Measurements from ENCODE around the gene CHCHD10. TPM values are rescaled to one million over a fixed set of nuclear protein-coding genes. Genes with fewer than 3 reads are reported as not detected.
A peak's percentile ranks its signal among the peaks of the same experiment; 100 is the strongest.

Gene CHCHD10
- polyA plus RNA-seq (2012; rRNA removed), result 27.7 and 70.1 TPM in 2 replicates
- 50.5 and 57.1 TPM in 2 replicates for polyA plus RNA-seq (2012; cell fraction: cytosol; rRNA removed)
- 31.9 and 32.3 TPM in 2 replicates for polyA plus RNA-seq (2012; cell fraction: nucleus; rRNA removed)

DNA sequence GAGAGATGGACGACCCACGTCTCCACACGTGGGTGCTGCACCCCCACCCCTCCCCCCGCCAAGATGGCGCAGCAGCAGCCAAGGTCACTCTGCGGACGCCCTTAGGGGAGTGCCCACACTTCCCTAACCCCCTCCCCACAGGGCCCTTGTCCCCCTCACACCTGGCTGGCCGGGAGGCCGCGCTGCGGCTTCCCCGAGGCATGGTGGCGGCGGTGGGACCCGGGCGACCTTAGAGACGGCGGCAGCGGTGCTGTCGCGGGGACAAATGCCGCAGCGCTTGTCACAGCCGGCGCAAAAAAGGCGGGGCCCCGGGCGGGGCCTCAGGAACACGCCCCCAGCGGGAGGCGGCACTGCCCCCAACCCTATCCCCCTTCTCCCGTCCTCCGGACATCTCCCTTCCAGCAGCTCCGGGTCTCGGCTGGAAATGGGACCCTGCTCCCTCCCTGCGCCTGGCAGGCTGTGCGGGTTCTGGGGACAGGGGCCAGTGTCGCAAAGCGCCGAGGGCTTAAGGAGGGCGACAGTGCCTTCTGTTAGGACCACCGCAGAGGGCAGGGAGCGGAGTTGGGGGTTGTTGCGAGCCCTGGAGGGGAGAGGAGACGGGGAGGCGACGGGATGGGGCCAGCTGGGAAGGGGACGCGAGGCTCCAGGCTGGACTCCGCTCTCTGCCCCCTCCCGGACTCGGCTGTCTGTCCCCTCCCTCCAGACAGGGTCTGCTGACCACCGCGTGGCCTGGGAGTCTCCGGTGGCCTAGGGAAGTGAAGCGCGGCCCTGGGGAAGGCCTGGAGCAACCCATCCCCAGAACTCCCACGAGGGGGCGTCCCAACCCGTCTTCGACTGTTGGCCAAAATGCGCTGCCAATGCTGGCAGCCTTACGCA, at the start of gene CHCHD10:
TSS of gene CHCHD10 (minus strand) at position 300 of the 876 bp plus-strand sequence. CDS start at position 202, 98 bp downstream.
- no peaks in the 10 kb centered on the region for H3K9me3 ChIP-seq
- peak; percentile 96 for DNase-seq
- CTCF ChIA-PET, result interaction anchor here (0.5 to 14.9 kb wide), 20 partner anchors 10 to 735 kb away, joined by 3 to 277 read pairs (median 4); partner anchors contain the start of genes IGLL1, SLC2A11 and ZNF70
- peaks cover 9 to 16% of the 10 kb centered on the region in 2 experiments; a peak in 3 of 4 replicates for H3K4me1 ChIP-seq (ENCODE audit: control insufficient read depth in 1 of 2, insufficient read depth in 2 of 2, low read depth in 1 of 2, low read length in 1 of 2)
- 2% methylated on average over 13 of the region's 63 CpGs for WGBS (ENCODE audit: low lambda C conversion rate)
- H3K27me3 ChIP-seq (ENCODE audit: insufficient read depth), result no peaks in the 10 kb centered on the region
- H2AFZ ChIP-seq (ENCODE audit: low read depth), result peak within 1 kb of the TSS; percentile 95
- POLR2A ChIA-PET, result interaction anchor here (0.6 to 1.4 kb wide), 9 partner anchors 18 to 654 kb away, joined by 3 to 5 read pairs (median 3); partner anchors contain the start of gene SLC2A11
- H3K9me2 ChIP-seq, result no peaks in the 10 kb centered on the region
- H3K4me2 ChIP-seq, result peak within 1 kb of the TSS; percentile 99
- peak within 1 kb of the TSS; percentile 48 to 89; a peak in 3 of 4 replicates for H3K27ac ChIP-seq (ENCODE audit: low read depth in 2 of 2, low read length in 1 of 2)
- H3K36me3 ChIP-seq (replicated peaks in 1 of 2; ENCODE audit: control insufficient read depth in 1 of 2, insufficient read depth in 2 of 2, low read length in 1 of 2), result no peaks in the 10 kb centered on the region
- H3K9ac ChIP-seq, result peak within 1 kb of the TSS; percentile 70
- H4K20me1 ChIP-seq (ENCODE audit: insufficient read depth), result no peaks in the 10 kb centered on the region
- peak within 1 kb of the TSS; percentile 69 for H3K4me3 ChIP-seq (ENCODE audit: low read depth in 2 of 2, low read length in 1 of 2)
- peaks cover 6% of the 10 kb centered on the region for H3F3A ChIP-seq (replicated peaks; ENCODE audit: insufficient read depth)
- peaks cover 11% of the 10 kb centered on the region; the same call in 1 of the 2 replicates for H3K79me2 ChIP-seq (ENCODE audit: insufficient read depth)
- TF ChIP-seq NFIC (IDR thresholded peaks at IDR 0.05; ENCODE audit: borderline replicate concordance) (peak; percentile 29; the same call in 1 of the 2 replicates), YY1 (IDR thresholded peaks at IDR 0.05; ENCODE audit: low read depth) (peak; percentile 84), SMC3 (IDR thresholded peaks at IDR 0.05; ENCODE audit: low read depth, low read length) (peak; percentile 78), SIN3A (IDR thresholded peaks at IDR 0.05; ENCODE audit: borderline replicate concordance, low read depth, low read length) (peak; percentile 54; the same call in 1 of the 2 replicates), MXI1 (IDR thresholded peaks at IDR 0.05; ENCODE audit: low read depth, low read length) (peak; percentile 79), IRF3 (IDR thresholded peaks at IDR 0.05; ENCODE audit: low read depth, low read length) (no peak), MAX (IDR thresholded peaks at IDR 0.05; ENCODE audit: low read depth) (peak; percentile 81), CTCF (IDR thresholded peaks at IDR 0.05) (peak; percentile 79), GATA2 (CRISPR knock-in tag; IDR thresholded peaks at IDR 0.05) (no peak), ELF1 (IDR thresholded peaks at IDR 0.05) (no peak), EP300 (IDR thresholded peaks at IDR 0.05; ENCODE audit: borderline replicate concordance in 1 of 2, low read depth in 1 of 2, low read length in 1 of 2) (no peak), EZH2phosphoT487 (IDR thresholded peaks at IDR 0.05; ENCODE audit: borderline replicate concordance, low read depth) (no peak), RXRA (IDR thresholded peaks at IDR 0.05; ENCODE audit: borderline replicate concordance, low read depth) (no peak), RAD21 (IDR thresholded peaks at IDR 0.05; ENCODE audit: low read length) (peak; percentile 70), TAF1 (IDR thresholded peaks at IDR 0.05; ENCODE audit: borderline replicate concordance, low read depth, low read length) (peak; percentile 39; the same call in 1 of the 2 replicates), MEF2A (IDR thresholded peaks at IDR 0.05; ENCODE audit: borderline replicate concordance, low read depth) (no peak), FOXM1 (IDR thresholded peaks at IDR 0.05; ENCODE audit: low read depth) (no peak), TEAD4 (IDR thresholded peaks at IDR 0.05; ENCODE audit: borderline replicate concordance, insufficient read depth) (no peak), NRF1 (IDR thresholded peaks at IDR 0.05; ENCODE audit: low read depth, low read length) (0 out of 2 replicates have a peak, but pooled peaks have one; percentile 5), FOXJ3 (CRISPR knock-in tag; IDR thresholded peaks at IDR 0.05) (no peak), GABPA (IDR thresholded peaks at IDR 0.05; ENCODE audit: low read depth) (no peak), TCF12 (IDR thresholded peaks at IDR 0.05) (no peak), FOSL2 (IDR thresholded peaks at IDR 0.05; ENCODE audit: borderline replicate concordance, low read depth) (no peak)
- TF ChIP-seq, protein P1, sequence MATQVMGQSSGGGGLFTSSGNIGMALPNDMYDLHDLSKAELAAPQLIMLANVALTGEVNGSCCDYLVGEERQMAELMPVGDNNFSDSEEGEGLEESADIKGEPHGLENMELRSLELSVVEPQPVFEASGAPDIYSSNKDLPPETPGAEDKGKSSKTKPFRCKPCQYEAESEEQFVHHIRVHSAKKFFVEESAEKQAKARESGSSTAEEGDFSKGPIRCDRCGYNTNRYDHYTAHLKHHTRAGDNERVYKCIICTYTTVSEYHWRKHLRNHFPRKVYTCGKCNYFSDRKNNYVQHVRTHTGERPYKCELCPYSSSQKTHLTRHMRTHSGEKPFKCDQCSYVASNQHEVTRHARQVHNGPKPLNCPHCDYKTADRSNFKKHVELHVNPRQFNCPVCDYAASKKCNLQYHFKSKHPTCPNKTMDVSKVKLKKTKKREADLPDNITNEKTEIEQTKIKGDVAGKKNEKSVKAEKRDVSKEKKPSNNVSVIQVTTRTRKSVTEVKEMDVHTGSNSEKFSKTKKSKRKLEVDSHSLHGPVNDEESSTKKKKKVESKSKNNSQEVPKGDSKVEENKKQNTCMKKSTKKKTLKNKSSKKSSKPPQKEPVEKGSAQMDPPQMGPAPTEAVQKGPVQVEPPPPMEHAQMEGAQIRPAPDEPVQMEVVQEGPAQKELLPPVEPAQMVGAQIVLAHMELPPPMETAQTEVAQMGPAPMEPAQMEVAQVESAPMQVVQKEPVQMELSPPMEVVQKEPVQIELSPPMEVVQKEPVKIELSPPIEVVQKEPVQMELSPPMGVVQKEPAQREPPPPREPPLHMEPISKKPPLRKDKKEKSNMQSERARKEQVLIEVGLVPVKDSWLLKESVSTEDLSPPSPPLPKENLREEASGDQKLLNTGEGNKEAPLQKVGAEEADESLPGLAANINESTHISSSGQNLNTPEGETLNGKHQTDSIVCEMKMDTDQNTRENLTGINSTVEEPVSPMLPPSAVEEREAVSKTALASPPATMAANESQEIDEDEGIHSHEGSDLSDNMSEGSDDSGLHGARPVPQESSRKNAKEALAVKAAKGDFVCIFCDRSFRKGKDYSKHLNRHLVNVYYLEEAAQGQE (IDR thresholded peaks at IDR 0.05; ENCODE audit: low read depth, low read length), result no peak
- TF ChIP-seq, protein P2, sequence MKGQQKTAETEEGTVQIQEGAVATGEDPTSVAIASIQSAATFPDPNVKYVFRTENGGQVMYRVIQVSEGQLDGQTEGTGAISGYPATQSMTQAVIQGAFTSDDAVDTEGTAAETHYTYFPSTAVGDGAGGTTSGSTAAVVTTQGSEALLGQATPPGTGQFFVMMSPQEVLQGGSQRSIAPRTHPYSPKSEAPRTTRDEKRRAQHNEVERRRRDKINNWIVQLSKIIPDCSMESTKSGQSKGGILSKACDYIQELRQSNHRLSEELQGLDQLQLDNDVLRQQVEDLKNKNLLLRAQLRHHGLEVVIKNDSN (IDR thresholded peaks at IDR 0.05; ENCODE audit: borderline replicate concordance, low read depth), result no peak
